IPS DF 4.7 (cell line): Measurements from ENCODE around the gene KIAA0513.
"Not testable (repeated sequence)": the region's sequence is repeated elsewhere in the genome, so short reads cannot be mapped to it uniquely, and the experiment has no call there.

Experiments used
- DNase-seq: peaks from one replicate; pipeline ENCODE4 v3.0.0-alpha.2; 2013; ENCODE audit warnings: low spot score; ENCODE audit errors: extremely low read depth

The KIAA0513 gene

DNA sequence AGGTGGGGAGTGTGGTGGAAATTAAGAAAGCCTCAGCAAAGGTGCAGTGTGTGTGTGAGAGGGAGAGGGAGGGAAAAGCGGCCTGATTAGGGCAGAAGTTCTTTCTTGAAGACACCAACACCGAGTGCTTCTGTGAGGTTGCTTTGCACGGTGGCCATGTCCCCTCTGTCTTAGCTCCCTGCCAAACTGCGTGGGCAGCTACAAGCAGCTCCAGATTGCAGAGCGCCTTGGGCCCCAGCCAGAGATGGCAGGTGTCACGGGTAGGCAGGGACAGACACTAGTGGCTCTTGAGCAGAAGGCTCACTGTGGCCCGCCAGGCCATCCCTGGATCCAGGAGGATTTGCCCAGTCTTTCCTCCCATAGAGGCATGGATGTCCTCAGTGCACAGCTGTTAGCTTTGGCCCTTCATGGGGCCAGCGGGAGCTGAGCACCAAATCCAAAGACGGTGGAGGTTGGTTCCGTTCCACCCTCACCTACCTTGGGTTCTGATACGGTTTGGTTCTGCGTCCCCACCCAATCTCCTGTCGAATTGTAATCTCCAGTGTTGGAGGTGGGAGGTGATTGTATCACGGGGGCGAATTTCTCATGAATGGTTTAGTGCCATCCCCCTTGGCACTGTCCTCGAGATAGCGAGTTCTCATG is 21.4 kb downstream of the KIAA0513 start:
- DNase-seq, result no peak

DNA sequence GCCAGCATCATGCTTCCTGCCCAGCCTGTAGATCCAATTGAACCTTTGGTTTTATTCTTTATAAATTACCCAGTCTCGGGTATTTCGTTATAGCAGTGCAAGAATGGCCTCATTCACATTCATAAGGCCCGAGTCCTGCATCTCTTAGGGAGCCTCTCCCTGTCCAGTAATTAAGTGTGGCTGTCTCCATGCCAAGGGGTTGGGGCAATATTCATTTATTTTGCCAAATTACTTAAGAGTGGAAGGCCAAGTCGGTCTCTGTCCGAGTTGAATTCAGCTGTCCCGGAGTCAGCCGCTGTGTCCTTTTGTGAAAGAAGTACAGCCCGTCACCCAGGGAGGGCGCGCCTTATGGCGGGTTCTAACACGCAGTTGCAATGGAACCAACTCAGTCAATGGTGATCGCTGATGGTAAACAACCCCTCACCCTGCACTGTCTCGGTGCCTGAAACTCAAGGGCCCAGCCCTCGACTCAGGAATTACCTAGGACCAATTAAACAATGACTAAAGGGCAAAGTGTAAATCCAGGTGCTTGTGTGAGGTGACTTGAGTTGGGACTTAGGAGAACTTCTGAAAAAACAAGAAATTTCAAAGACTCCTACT is 22.2 kb downstream of the KIAA0513 start:
- DNase-seq, result no peak

DNA sequence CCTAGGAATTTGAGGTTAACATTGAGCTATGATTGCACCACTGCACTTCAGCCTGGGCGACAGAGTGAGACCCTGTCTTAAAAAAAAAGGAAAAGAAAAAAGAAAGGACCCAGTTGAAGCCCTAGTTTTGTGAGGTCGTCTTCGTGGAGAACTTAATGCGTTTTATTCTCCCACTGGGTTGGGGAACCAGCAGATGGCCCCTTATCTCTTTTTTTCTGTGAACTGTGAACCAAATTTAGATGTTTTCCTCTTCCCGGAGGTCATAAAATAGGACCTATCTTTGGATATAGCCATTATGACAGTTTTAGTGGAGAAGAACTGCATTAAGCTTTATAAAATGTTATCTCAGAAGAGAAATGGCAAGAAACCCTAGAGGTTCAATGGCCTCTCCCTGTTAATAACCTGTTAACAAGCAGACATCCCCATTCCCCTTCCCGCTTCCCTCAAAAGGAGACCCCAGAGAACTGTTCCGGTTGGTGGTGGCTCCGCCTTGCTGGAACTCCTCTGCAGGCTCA is 23.5 kb downstream of the KIAA0513 start:
- no peak for DNase-seq

DNA sequence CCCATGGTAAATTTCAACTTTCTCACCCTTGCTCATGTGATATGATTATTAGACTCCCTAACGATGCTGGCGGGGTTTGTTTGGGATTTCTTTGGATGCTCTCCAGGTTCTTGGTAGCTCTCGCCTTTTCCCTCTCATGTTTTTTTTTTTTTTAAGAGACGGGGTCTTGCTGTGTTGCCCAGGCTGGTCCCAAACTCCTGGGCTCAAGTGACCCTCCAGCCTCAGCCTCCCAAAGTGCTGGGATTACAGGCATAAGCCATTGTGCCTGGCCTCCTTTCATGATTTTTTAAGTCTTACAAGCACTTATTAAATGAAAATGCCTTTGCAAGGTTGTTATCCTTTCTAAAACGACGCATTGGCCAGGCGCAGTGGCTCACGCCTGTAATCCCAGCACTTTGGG is 24.1 kb downstream of the KIAA0513 start:
- DNase-seq, result no peak

DNA sequence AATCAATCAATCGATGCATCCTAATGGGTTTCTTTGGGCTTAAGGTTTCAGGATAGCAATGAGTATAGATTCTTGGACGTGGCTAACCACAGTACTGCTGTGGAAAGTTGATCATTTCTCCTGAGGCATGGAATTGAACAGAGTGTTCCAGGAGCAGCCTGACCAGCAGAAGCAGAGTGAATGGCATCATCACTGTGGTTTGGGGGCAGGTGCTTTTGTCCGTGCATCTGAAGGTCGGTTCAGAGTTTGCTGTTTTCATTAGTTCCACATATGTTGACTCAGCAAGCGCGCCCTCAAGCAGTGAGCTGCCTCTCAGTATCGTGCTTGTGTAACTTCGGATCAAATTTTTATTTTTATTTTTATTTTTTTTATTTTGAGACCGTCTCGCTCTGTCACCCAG is 24.9 kb downstream of the KIAA0513 start:
- DNase-seq, result no peak

DNA sequence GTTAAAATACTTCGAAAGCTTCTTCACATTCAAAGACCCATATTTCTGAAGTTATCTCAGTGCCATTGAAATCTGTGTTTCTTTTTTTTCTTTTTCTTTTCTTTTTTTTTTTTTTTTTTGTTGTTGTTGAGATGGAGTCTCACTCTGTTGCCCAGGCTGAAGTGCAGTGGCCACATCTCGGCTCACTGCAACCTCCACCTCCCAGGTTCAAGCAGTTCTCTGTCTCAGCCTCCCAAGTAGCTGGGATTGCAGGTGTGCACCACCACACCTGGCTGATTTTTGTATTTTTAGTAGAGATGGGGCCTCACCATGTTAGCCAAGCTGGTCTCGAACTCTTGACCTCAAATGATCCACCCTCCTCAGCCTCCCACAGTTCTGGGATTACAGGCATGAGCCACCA is 26.7 kb downstream of the KIAA0513 start:
- DNase-seq, result not testable (repeated sequence)

DNA sequence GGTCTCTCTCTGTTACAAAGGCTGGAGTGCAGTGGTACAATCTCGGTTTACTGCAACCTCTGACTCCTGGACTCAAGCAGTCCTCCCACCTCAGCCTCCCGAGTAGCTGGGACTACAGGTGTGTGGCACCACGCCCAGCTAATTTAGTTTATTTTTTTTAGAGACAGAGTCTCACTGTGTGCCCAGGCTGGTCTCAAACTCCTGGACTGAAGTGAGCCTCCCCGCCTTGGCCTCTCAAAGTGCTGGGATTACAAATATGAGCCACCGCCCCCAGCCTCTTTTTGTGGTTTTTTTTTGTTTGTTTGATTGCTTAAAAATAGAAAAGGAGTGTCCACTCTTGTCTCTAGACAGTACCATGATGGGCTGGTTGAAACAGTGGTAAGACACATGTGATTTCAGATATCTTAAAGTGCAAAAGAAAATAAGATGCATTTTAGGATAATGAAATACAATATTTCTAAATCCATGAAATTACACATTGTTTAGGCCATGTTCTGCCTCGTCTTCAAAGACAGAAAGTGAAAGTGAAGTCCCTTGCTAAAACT is 27.4 kb downstream of the KIAA0513 start:
- no peak for DNase-seq

DNA sequence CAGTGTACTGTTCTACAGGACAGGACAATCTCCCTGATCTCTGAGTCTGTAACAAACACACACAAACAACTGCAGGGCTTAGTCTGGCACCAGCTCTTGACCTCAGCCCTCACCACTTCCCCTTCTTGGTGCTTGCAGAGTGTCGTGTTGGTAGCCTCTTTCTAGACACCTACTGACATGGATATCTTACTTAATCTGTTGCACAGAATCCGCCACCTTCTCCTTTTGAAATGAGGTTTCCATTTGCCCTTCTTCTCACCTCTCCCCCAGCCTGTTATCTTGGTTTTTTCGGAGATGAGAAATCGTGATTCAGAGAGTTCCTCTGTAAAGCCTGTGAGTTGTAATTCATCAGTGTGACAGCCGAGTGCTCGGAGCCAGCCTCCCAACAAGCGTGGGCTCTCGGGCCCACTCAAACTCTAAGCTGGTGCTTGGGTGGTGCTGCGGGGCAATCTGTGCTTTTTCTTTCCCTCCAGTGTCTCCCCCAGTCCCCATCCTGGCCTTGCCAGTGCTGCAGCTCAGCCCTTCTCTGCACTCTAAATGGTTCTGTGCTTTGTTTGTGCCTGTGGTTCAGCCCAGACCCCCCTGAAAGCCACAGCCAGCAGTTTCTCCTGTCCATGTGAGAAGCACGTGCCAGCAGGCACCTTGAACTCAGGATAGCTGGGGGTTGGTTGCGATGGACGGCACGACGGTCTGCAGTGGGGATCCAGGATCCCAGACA is 28.1 kb downstream of the KIAA0513 start:
- no peak for DNase-seq

DNA sequence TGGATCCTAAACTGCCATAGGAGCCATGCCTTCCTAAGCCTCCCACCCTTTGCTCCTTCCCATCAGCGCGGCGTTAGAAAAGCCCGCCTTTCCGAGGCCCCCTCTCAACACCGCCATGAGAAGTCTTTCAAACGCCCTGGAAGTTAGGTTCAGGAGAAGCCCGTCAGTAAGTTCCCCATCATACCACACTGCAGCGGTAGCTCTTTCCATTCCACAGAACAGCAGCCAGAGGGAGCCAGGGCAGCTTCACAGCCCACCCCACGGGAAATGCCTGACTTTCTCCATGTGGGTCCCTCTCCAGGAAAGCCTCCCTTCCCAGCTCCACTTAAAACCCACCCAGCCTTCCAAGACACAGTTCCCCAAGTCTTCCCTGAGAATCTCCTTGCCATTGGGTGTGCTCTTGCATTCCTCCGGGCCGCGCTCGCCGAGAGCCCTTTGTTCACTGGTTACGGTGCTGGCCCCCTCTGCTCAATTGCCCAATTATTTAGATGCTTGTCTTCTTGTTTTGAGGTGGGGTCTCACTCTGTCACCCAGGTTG is 28.7 kb downstream of the KIAA0513 start:
- no peak for DNase-seq

DNA sequence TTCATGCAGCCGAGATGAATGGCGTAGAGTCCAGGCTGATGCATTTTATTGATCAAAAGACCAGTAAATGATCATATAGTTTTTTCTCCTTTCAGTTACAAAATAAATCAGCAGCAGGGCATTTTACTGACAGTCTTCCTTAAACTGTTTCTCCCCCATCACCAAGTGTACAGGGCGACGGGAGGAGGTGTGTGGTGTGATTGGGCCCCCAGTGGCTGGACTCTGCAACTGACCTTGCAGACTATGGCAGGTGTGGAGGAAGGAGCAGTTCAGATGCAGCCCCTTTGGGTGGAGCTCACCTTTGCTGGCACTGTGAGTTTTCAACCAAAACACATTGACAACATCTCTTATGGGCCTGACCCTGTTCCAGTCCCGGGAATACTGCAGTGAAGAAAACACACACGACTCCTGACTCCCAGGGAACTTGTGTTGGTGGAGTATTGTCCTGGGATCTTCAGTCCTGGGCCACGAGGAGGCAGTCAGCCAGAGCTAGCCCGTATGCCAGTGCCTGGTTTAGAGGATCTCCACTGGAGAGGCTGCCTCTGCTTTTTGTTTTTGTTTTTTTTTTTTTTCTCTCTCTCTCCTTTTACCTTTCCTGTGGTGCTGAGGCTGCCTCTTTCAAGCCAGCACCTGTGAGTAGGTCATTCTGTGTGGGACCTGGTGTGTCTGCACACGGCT is 29.8 kb downstream of the KIAA0513 start:
- DNase-seq, result no peak

DNA sequence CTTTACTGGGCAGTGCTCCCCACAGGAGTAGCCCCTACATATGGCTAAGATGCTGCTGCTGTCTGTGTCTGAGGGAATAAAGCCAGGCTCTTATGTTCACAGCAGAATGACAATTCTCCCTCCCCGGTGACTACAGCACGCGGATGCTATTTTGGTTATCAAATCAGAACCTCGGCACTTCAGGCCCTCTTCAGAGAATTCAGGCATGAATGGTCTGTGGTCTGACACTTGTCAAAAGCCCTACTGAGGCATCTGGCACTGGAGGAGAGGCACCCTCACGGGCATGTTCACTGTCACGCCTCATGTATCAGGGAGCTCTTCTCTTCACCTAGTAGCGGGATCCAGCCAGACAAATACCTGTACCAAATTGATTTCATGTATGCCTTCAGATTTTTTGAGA is 30.4 kb downstream of the KIAA0513 start:
- DNase-seq, result no peak

DNA sequence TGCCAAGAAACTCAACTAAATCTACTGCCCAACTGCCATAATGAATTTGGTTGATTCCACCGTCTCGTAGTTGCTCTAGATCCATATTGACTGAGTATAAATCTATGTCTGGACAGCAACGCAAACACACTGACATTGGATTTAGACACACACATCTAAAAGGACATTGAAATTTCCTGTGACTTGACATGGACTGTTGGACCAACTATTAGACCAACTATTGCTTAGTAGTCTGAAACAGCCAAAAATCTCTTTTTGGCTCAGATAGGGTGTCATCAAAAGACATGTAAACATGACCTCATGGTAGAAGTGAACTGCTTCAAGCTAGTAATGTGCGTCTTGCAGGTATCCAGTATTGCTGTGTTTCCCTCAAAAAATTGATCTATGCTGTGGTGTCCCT is 31.3 kb downstream of the KIAA0513 start:
- DNase-seq, result no peak

DNA sequence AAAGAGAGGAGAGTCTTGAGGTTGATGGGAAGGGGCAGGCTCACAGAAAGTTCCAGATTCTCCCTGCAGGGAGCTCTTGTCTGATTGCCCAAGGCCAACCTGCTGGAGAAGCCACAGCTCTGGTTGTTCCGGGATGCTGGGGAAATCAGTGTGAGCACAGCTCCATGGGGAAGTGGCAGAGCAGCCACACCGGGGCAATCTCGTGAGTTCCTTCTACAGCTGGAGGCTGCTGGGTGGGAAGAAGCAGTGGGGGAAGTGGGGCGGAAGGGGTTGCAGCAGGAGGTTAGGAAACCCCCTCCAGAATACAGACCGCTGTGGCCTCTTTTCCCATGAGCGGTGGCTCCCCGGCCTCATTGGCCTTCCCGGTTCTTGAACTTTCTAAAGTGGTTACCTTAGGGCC is 34.0 kb downstream of the KIAA0513 start:
- no peak for DNase-seq

DNA sequence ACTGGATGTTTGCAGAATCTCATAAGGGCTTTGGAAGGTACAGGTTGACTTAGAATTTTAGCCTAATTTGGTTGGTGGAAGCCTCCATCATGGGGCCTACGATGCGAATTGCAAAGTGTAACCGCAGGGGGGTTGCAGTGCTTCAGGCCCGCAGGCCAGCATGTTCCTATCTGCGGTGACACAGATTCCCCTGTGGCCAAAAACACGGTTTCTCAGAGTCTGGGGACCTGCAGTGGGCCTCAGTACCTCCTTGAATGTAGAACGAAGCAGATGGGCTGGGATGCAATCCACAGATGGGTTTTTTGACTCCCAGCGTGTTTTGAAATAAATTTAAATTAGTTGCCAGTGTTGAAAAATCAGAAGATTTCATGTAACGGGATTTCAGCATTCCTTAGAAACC is 34.7 kb downstream of the KIAA0513 start:
- no peak for DNase-seq

DNA sequence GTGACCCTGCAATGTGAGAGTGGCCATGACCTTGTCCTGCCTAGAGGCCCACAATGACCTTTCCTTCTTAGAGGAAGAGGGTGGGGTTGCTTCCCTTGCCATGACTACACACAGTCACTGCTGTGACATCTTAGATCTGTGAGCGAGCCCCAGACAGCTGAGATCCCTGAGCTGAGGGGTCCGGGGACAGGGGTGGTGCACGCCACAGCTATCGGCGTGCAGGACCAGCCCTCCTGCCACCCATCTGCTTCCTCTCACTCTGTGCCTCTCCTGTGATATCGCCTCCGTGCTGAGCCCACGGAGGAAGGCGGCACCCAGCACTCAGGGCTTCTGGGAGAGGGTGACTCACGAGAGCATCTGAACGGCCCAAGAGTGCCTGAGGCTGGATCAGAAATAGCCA is 35.2 kb downstream of the KIAA0513 start:
- DNase-seq, result no peak

DNA sequence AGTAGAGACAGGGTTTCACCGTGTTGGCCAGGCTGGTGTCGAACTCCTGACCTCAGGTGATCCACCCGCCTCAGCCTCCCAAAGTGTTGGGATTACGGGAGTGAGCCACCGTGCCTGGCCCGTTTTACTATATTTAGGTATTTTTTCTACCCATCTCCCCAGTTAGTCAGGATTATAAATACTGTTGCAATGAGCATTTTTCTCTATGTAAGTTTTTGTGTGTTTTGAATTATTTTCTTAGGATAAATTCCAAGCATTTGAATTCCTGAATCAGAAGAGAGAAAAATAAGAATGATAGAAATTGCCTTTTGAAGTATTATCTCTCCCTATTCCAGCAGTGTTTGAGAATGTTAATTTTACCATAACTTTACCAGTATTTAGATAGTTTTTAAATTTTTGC is 36.6 kb downstream of the KIAA0513 start:
- no peak for DNase-seq

DNA sequence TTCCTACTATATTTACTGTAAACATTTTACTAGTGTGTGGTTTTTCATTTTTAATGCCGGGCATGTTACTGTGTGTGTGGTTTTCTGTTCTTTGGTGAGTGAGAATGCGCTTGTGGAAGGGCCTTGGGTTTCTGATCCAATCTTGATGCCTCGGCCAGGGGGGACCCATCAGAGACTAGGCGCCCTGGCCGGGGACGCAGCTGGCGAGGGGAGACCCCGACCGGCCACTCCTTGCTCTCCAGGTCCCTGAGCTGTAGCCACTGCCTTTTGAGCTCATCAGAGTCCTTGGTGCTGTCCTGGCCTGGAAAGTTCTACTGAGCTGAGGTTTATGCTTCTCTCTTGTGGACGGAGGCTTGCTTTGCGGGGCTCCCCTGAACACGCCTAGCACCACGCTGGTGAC is 37.5 kb downstream of the KIAA0513 start:
- no peak for DNase-seq

DNA sequence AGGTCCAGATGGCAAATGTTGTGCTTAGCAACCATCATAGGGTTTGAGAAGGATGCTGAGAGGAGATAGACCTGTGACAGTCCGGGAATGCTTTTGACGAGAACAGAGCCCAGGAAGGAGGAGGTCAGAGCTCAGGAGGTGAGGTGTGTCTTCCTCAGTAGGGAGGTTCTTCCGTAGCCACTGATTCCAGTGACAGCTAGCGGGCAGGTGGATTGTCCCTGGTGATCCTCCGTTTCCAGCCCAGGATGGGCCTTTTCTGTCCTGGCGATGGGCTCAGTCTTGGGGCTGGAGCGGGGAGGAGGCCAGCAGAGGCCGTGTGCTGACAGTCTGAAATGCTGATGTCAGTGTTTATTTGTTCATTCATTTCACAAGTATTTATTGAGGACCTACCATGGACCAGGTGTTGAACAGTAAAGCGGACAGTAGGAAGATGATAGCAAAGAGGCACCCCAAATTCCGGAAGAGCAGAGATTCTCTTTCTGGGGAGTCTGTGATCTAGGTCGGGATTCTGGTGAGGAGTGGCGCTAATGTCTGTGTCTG is 38.8 kb downstream of the KIAA0513 start:
- no peak for DNase-seq

DNA sequence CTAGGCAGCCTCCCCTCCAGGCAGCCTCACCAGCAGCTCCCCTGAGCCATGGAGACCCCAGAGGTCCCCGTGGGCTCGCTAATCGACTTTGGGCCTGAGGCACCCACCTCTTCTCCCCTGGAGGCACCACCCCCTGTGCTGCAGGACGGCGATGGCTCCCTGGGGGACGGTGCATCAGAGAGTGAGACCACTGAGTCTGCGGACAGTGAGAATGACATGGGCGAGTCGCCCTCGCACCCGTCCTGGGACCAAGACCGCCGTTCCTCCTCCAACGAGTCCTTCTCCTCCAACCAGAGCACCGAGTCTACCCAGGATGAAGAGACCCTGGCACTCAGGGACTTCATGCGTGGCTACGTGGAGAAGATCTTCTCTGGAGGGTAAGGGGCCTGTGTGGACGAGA is 39.4 kb downstream of the KIAA0513 start:
- DNase-seq, result no peak

DNA sequence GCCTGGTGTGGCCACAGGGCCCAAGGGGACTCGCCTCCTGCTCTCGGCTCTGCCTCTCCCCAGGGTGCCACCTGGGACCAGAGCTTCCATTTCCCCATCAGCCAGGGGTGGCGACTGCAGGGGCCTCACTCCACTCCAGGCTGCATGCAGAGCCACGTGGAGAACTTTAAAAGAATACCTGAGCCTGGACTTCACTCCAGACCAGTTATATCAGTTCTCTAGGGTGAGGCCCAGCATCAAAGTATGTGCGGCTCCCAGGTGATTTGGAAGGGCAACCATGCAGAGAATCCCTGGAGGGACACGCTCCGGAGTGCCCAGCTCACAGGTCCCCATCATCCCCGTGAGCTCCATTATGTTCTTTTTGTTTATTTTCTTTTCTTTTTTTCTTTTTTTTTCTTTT is 39.8 kb downstream of the KIAA0513 start:
- DNase-seq, result no peak

DNA sequence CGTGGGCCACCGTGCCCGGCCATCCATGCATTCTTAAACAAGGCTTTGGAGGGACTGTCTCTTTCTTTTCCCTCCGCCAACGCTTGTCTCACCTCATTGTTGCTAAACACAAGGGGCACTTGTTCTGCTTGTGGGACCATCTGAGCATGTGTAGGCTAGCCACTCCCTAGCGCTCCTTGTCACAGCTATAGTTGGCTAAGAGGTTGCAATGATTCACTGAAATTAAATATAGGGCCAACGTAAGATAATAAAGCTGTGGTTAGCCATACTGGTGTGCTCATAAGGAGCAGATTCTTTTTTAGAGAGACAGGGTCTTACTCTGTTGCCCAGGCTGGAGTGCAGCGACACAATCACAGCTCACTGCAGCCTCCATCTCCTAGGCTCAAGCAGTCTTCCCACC is 41.2 kb downstream of the KIAA0513 start:
- no peak for DNase-seq
